HG02943 (cell line): ENCODE data around the gene COLEC12.

Experiments used
- ATAC-seq: cut with Tn5 transposase; IDR thresholded peaks from one replicate; pipeline ENCODE4 v1.9.1; 2021; ENCODE audit warnings: mild to moderate bottlenecking, low read depth, moderate library complexity; ENCODE audit not compliant: unreplicated experiment

Gene COLEC12

GRCh38 chr18:448116-448790, 52.2 kb downstream of the COLEC12 start:
- ATAC-seq = no peak

- ATAC-seq = no peak
Measured at GRCh38 chr18:446941-447560, 53.5 kb downstream of the COLEC12 start.

- no peak for ATAC-seq
Measured at GRCh38 chr18:445055-445454, 55.4 kb downstream of the COLEC12 start.

- no peak for ATAC-seq
Measured at GRCh38 chr18:438571-438970, 61.9 kb downstream of the COLEC12 start.

- ATAC-seq = no peak
Measured at GRCh38 chr18:435940-436339, 64.6 kb downstream of the COLEC12 start.

GRCh38 chr18:434410-434809, 66.1 kb downstream of the COLEC12 start:
- ATAC-seq = no peak

GRCh38 chr18:433960-434359, 66.5 kb downstream of the COLEC12 start:
- no peak for ATAC-seq

- ATAC-seq = no peak
Measured at GRCh38 chr18:433298-433697, 67.2 kb downstream of the COLEC12 start.

- ATAC-seq = no peak
Measured at GRCh38 chr18:432791-433190, 67.7 kb downstream of the COLEC12 start.

GRCh38 chr18:429030-429429, 71.5 kb downstream of the COLEC12 start:
- no peak for ATAC-seq

GRCh38 chr18:427005-427404, 73.5 kb downstream of the COLEC12 start:
- ATAC-seq = no peak

- no peak for ATAC-seq
Measured at GRCh38 chr18:425106-425745, 75.3 kb downstream of the COLEC12 start.

- no peak for ATAC-seq
Measured at GRCh38 chr18:424668-425067, 75.8 kb downstream of the COLEC12 start.

GRCh38 chr18:424071-424661, 76.3 kb downstream of the COLEC12 start:
- no peak for ATAC-seq

GRCh38 chr18:422966-423365, 77.5 kb downstream of the COLEC12 start:
- ATAC-seq = no peak

GRCh38 chr18:421247-422155, 79.0 kb downstream of the COLEC12 start:
- ATAC-seq = no peak

- ATAC-seq = no peak
Measured at GRCh38 chr18:420661-421246, 79.7 kb downstream of the COLEC12 start.

- ATAC-seq = no peak
Measured at GRCh38 chr18:419541-420175, 80.8 kb downstream of the COLEC12 start.

GRCh38 chr18:417495-417894, 83.0 kb downstream of the COLEC12 start:
- ATAC-seq = no peak

GRCh38 chr18:416930-417329, 83.6 kb downstream of the COLEC12 start:
- ATAC-seq = no peak
